CD14-positive monocyte (primary cell): ENCODE data around the gene RINL. TPM values are rescaled to one million over a fixed set of nuclear protein-coding genes. Genes with fewer than 3 reads are reported as not detected.
"Not testable (repeated sequence)": the region's sequence is repeated elsewhere in the genome, so short reads cannot be mapped to it uniquely, and the experiment has no call there.

Experiments used
- DNase-seq, 3 donors: peaks; one replicate each; pipeline ENCODE4 v3.0.0-alpha.2; 2011 to 2022
- H2AFZ ChIP-seq: 2 replicates; pipeline ENCODE4 v1.6.0; 2012; ENCODE audit warnings: mild to moderate bottlenecking, low read depth, low read length, inconsistent platforms; ENCODE audit not compliant: insufficient read depth, poor library complexity, severe bottlenecking
- H3K27ac ChIP-seq, 2 donors: 1 replicate in 1 of 2; 2 replicates in 1 of 2; pipeline ENCODE4 v1.5.1; 2012 to 2013; ENCODE audit warnings: low read length in 2 of 2, control low read depth in 1 of 2, inconsistent platforms in 1 of 2, low read depth in 1 of 2, mild to moderate bottlenecking in 1 of 2
- H3K27me3 ChIP-seq, 2 donors: one replicate each; pipeline versions ENCODE4 v1.6.0 to v1.6.1; 2011 to 2013; ENCODE audit warnings: low read length in 2 of 2; ENCODE audit not compliant: control insufficient read depth in 2 of 2, insufficient read depth in 2 of 2
- H3K36me3 ChIP-seq, 2 donors: replicated peaks in 1 of 2; 1 replicate in 1 of 2; 2 replicates in 1 of 2; pipeline versions ENCODE4 v1.5.1 to v1.6.1; 2012 to 2013; ENCODE audit warnings: low read length in 2 of 2, control low read depth in 1 of 2, inconsistent platforms in 1 of 2, mild to moderate bottlenecking in 1 of 2; ENCODE audit not compliant: insufficient read depth in 2 of 2, control insufficient read depth in 1 of 2
- H3K4me1 ChIP-seq, 2 donors: 1 replicate in 1 of 2; 2 replicates in 1 of 2; pipeline versions ENCODE4 v1.5.1 to v1.6.1; 2012 to 2013; ENCODE audit warnings: low read length in 2 of 2, control low read depth in 1 of 2, inconsistent platforms in 1 of 2, mild to moderate bottlenecking in 1 of 2, moderate library complexity in 1 of 2; ENCODE audit not compliant: insufficient read depth in 2 of 2, control insufficient read depth in 1 of 2
- H3K4me2 ChIP-seq: replicated peaks from 2 replicates; pipeline ENCODE3; 2012; ENCODE audit warnings: low read length, moderate library complexity, mild to moderate bottlenecking; ENCODE audit not compliant: poor library complexity, severe bottlenecking; ENCODE audit errors: extremely low read depth
- H3K4me3 ChIP-seq, 3 experiments: fragments of 200-600 bp in 1 of 3; sonication (generic) in 1 of 3; replicated peaks in 1 of 3; 1 replicate in 2 of 3; 2 replicates in 1 of 3; pipeline ENCODE4 v1.5.1; 2011 to 2013; ENCODE audit warnings: low read length in 3 of 3, mild to moderate bottlenecking in 3 of 3, control low read depth in 2 of 3, low read depth in 2 of 3, inconsistent platforms in 1 of 3, moderate library complexity in 1 of 3
- H3K79me2 ChIP-seq: 2 replicates; pipeline ENCODE4 v1.6.0; 2012; ENCODE audit warnings: mild to moderate bottlenecking, control low read depth, inconsistent platforms, low read length, moderate library complexity; ENCODE audit not compliant: insufficient read depth
- H3K9ac ChIP-seq: 2 replicates; pipeline ENCODE4 v1.6.0; 2017; ENCODE audit warnings: low read length, mild to moderate bottlenecking; ENCODE audit not compliant: insufficient read depth, poor library complexity, severe bottlenecking
- H3K9me3 ChIP-seq, 2 donors: replicated peaks in 1 of 2; 1 replicate in 1 of 2; 2 replicates in 1 of 2; pipeline versions ENCODE4 v1.5.1 to v1.6.1; 2012 to 2013; ENCODE audit warnings: low read length in 2 of 2, control low read depth in 1 of 2; ENCODE audit not compliant: control insufficient read depth in 1 of 2, insufficient read depth in 1 of 2
- H4K20me1 ChIP-seq: 2 replicates; pipeline ENCODE4 v1.6.0; 2012; ENCODE audit warnings: mild to moderate bottlenecking, low read length, control low read depth, moderate library complexity; ENCODE audit not compliant: insufficient read depth
- H3K27ac Mint-ChIP-seq, 7 donors: one replicate each; pipeline ENCODE4 v1.8.0; 2020; ENCODE audit warnings: mild to moderate bottlenecking in 7 of 7, mixed read lengths in 7 of 7, moderate library complexity in 6 of 7, inconsistent platforms in 2 of 7
- H3K27me3 Mint-ChIP-seq, 3 donors: one replicate each; pipeline ENCODE4 v1.8.0; 2021 to 2022; ENCODE audit warnings: low read depth in 3 of 3, mild to moderate bottlenecking in 3 of 3, mixed read lengths in 3 of 3, moderate library complexity in 3 of 3, inconsistent platforms in 1 of 3
- H3K36me3 Mint-ChIP-seq, 2 donors: one replicate each; pipeline ENCODE4 v1.8.0; 2020; ENCODE audit warnings: mixed read lengths in 2 of 2, inconsistent platforms in 1 of 2, mild to moderate bottlenecking in 1 of 2
- H3K4me1 Mint-ChIP-seq: one replicate; pipeline ENCODE4 v1.8.0; 2020; ENCODE audit warnings: mild to moderate bottlenecking, mixed read lengths
- H3K4me3 Mint-ChIP-seq, 2 donors: one replicate each; pipeline ENCODE4 v1.8.0; 2020; ENCODE audit warnings: mild to moderate bottlenecking in 2 of 2, mixed read lengths in 2 of 2, moderate library complexity in 1 of 2
- H3K9me3 Mint-ChIP-seq, 7 donors: one replicate each; pipeline ENCODE4 v1.8.0; 2020 to 2022; ENCODE audit warnings: mixed read lengths in 7 of 7, mild to moderate bottlenecking in 6 of 7, moderate library complexity in 6 of 7, inconsistent platforms in 2 of 7
- CTCF ChIP-seq: fragments of 200-600 bp; IDR thresholded peaks from one replicate; pipeline ENCODE4 v1.8.0; 2022; ENCODE audit warnings: antibody characterized with exemption, mild to moderate bottlenecking
- WGBS: methylation state at CpG from one replicate; pipeline ENCODE4 v1.1.5; 2013; ENCODE audit warnings: missing lambda C conversion rate; ENCODE audit not compliant: insufficient coverage; 5-methylcytosine and 5-hydroxymethylcytosine counted together
- intact Hi-C, 2 donors: fragments of 100-400 bp; cut with micrococcal nuclease; formaldehyde crosslinking; loops; one replicate each; pipeline versions ENCODE4 v1.15.0 to v1.15.1; 2023
- polyA plus RNA-seq, 3 donors: library from polyadenylated mRNA; depleted of rRNA in 1 of 3; unstranded in 2 of 3; stranded (reverse) in 1 of 3; fragments of 300-500 nt in 2 of 3; fragments of >200 nt in 1 of 3; fragmentation: Illumina TruSeq in 2 of 3; gene quantifications; 1 replicate in 2 of 3; 2 replicates in 1 of 3; pipeline ENCODE4 v1.2.3, GENCODE V29; 2012 to 2021

RINL gene
- polyA plus RNA-seq, 3 donors, result 4.1 to 13.5 (median 7.2) TPM

- Mint-ChIP-seq H3K27me3 (peaks cover 0 to 10% (median 4%) of the 10 kb centered on the region in 3 donors), H3K4me1 (peaks cover 20% of the 10 kb centered on the region), H3K36me3 (no peaks in the 10 kb centered on the region), H3K4me3 (peak overlapping the region in 1 of 2 donors; percentile 76), H3K27ac (peak overlapping the region in 1 of 7 donors; percentile 57), H3K9me3 (peaks cover 0 to 3% (median 0%) of the 10 kb centered on the region in 7 donors)
- no peaks in the 10 kb centered on the region for H3K27me3 ChIP-seq
- no peak overlapping the region for H3K9ac ChIP-seq
- no peaks in the 10 kb centered on the region for H4K20me1 ChIP-seq
- H3K27ac ChIP-seq, result no peak overlapping the region
- no peak for TF ChIP-seq CTCF
- no CpG with 5 or more reads among the region's 3 CpGs for WGBS
- DNase-seq, result no peak
- H2AFZ ChIP-seq, result no peak overlapping the region
- H3K4me2 ChIP-seq, result no peak overlapping the region
- intact Hi-C loops, result no loop called here
- no peaks in the 10 kb centered on the region for H3K79me2 ChIP-seq
- H3K4me1 ChIP-seq, result peaks cover 17 to 23% of the 10 kb centered on the region in 2 donors
- no peaks in the 10 kb centered on the region for H3K36me3 ChIP-seq
- H3K9me3 ChIP-seq, result no peaks in the 10 kb centered on the region
- no peak overlapping the region for H3K4me3 ChIP-seq
These were observed 21.3 kb downstream of the RINL start for GRCh38 chr19:38856813-38857212.

GRCh38 chr19:38855751-38856150 is 22.3 kb downstream of the RINL start:
- DNase-seq, H3K27ac ChIP-seq, H3K36me3 Mint-ChIP-seq, H3K4me3 Mint-ChIP-seq, H3K27ac Mint-ChIP-seq, intact Hi-C loops, H3K27me3 ChIP-seq, H3K9ac ChIP-seq, H3K4me2 ChIP-seq, H3K9me3 ChIP-seq, H2AFZ ChIP-seq, H3K4me3 ChIP-seq, H3K79me2 ChIP-seq, H3K9me3 Mint-ChIP-seq, H4K20me1 ChIP-seq, H3K36me3 ChIP-seq: not testable (repeated sequence)
- peaks cover 25 to 33% of the 10 kb centered on the region in 2 donors for H3K4me1 ChIP-seq
- WGBS, result 100% methylated on average over 7 of the region's 37 CpGs
- H3K4me1 Mint-ChIP-seq, result peaks cover 28% of the 10 kb centered on the region
- peaks cover 0 to 10% (median 5%) of the 10 kb centered on the region in 3 donors for H3K27me3 Mint-ChIP-seq

DNA sequence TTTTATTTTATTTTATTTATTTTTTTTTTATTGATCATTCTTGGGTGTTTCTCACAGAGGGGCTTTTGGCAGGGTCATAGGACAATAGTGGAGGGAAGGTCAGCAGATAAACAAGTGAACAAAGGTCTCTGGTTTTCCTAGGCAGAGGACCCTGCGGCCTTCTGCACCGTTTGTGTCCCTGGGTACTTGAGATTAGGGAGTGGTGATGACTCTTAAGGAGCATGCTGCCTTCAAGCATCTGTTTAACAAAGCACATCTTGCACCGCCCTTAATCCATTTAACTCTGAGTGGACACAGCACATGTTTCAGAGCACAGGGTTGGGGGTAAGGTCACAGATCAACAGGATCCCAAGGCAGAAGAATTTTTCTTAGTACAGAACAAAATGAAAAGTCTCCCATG is 23.1 kb downstream of the RINL start:
- H3K4me1 ChIP-seq, result peaks cover 27 to 35% of the 10 kb centered on the region in 2 donors
- intact Hi-C loops, result loop anchor here in 1 of 2 donors (5.0 kb wide), 1 partner anchor 42 kb away; the partner anchor contains the start of genes NFKBIB and SIRT2
- not testable (repeated sequence) for DNase-seq, H3K4me2 ChIP-seq, H3K36me3 ChIP-seq, H3K4me3 Mint-ChIP-seq, H4K20me1 ChIP-seq, H3K9me3 Mint-ChIP-seq, H3K36me3 Mint-ChIP-seq, H3K27ac ChIP-seq, H3K27me3 ChIP-seq, H3K9me3 ChIP-seq, H3K27ac Mint-ChIP-seq, H3K9ac ChIP-seq, H2AFZ ChIP-seq, H3K4me3 ChIP-seq, H3K79me2 ChIP-seq
- WGBS, result no CpG with 5 or more reads among the region's 3 CpGs
- H3K4me1 Mint-ChIP-seq, result peaks cover 28% of the 10 kb centered on the region
- peaks cover 0 to 10% (median 5%) of the 10 kb centered on the region in 3 donors for H3K27me3 Mint-ChIP-seq
